Neural progenitor cell (in vitro differentiated cells): ENCODE data around the gene MPZL1. TPM values are rescaled to one million over a fixed set of nuclear protein-coding genes. Genes with fewer than 3 reads are reported as not detected.

Experiments
- DNase-seq: peaks from one replicate; pipeline ENCODE4 v3.0.0-alpha.2; 2016; ENCODE audit warnings: low spot score
- H2AFZ ChIP-seq: fragments of 200-600 bp; sonication (generic); replicated peaks from 2 replicates; pipeline ENCODE4 v1.6.1; 2016; ENCODE audit warnings: antibody characterized with exemption
- H3F3A ChIP-seq: fragments of 200-600 bp; sonication (generic); 2 replicates; pipeline ENCODE4 v1.6.1; 2016; ENCODE audit warnings: antibody characterized with exemption, low read depth
- H3K27ac ChIP-seq: fragments of 200-600 bp; sonication (generic); 2 replicates; pipeline ENCODE4 v1.5.1; 2016; ENCODE audit warnings: mild to moderate bottlenecking
- H3K27me3 ChIP-seq: fragments of 200-600 bp; sonication (generic); 2 replicates; pipeline ENCODE4 v1.6.1; 2016; ENCODE audit warnings: mild to moderate bottlenecking, moderate library complexity
- H3K36me3 ChIP-seq: fragments of 200-600 bp; sonication (generic); 2 replicates; pipeline ENCODE4 v1.5.1; 2016
- H3K4me1 ChIP-seq: fragments of 200-600 bp; sonication (generic); 2 replicates; pipeline ENCODE4 v1.6.1; 2016; ENCODE audit warnings: mixed run types
- H3K4me2 ChIP-seq: fragments of 200-600 bp; sonication (generic); 2 replicates; pipeline ENCODE4 v1.6.1; 2016
- H3K4me3 ChIP-seq: fragments of 200-600 bp; sonication (generic); 2 replicates; pipeline ENCODE4 v1.5.1; 2016
- H3K79me2 ChIP-seq: fragments of 200-600 bp; sonication (generic); 2 replicates; pipeline ENCODE4 v1.6.1; 2016; ENCODE audit warnings: low read depth
- H3K9ac ChIP-seq: fragments of 200-600 bp; sonication (generic); 2 replicates; pipeline ENCODE4 v1.6.1; 2016
- H3K9me3 ChIP-seq: fragments of 200-600 bp; sonication (generic); 2 replicates; pipeline ENCODE4 v1.5.1; 2016; ENCODE audit warnings: low read depth
- H4K20me1 ChIP-seq: fragments of 200-600 bp; sonication (generic); 2 replicates; pipeline ENCODE4 v1.6.1; 2016; ENCODE audit warnings: low read depth
- H3K27ac Mint-ChIP-seq: 3 replicates; pipeline ENCODE4 v1.8.0; 2021; ENCODE audit warnings: mixed read lengths
- H3K27me3 Mint-ChIP-seq: 2 replicates; pipeline ENCODE4 v1.8.0; 2022; ENCODE audit warnings: low read depth, mild to moderate bottlenecking, inconsistent platforms, moderate library complexity, mixed read lengths; ENCODE audit not compliant: insufficient read depth
- H3K36me3 Mint-ChIP-seq: 3 replicates; pipeline ENCODE4 v1.8.0; 2021; ENCODE audit warnings: mixed read lengths
- H3K4me1 Mint-ChIP-seq: 3 replicates; pipeline ENCODE4 v1.8.0; 2021; ENCODE audit warnings: mixed read lengths
- H3K4me3 Mint-ChIP-seq: 3 replicates; pipeline ENCODE4 v1.8.0; 2021; ENCODE audit warnings: mild to moderate bottlenecking, moderate library complexity, mixed read lengths
- H3K9me3 Mint-ChIP-seq: 3 replicates; pipeline ENCODE4 v1.8.0; 2020; ENCODE audit warnings: mixed read lengths
- EZH2 ChIP-seq: fragments of 200-600 bp; sonication (generic); IDR thresholded peaks from 2 replicates; pipeline ENCODE4 v1.6.1; 2017; ENCODE audit warnings: antibody characterized with exemption, mild to moderate bottlenecking, moderate library complexity
- EZH2phosphoT487 ChIP-seq: fragments of 200-600 bp; sonication (generic); IDR thresholded peaks from 2 replicates; pipeline ENCODE4 v1.6.1; 2017; ENCODE audit warnings: antibody characterized with exemption
- total RNA-seq: library from RNA; depleted of rRNA; stranded (reverse); fragments of >200 nt; gene quantifications from 2 replicates; pipeline ENCODE4 v1.2.3, GENCODE V29; 2015; ENCODE audit warnings: low replicate concordance
- TF ChIP-seq, protein P1 (sequence below): fragments of 200-600 bp; sonication (generic); IDR thresholded peaks from 2 replicates; pipeline ENCODE4 v1.5.1; 2017; ENCODE audit warnings: antibody characterized with exemption, mild to moderate bottlenecking

The MPZL1 gene
- total RNA-seq, 1 donor from 2014 or later, result 125 TPM

DNA sequence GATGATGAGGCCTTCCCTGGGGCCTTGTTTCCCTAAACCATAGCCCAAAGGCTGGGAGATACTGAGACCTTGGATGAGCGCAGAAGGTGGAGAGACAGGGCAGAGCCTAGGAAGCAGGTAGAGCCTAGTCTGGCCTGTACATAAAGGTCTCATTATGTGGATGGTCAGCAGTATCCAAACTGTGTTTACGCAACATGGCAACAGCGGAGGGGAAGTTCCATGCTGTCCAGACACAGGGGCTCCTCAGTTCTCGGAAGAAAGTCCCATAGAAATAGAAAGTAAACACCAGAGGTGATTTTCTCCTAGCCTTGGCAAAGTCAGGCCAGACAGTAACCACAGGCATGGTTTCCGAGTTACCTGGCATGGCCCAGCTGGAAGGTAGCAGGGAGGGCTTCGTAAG, 42.1 kb upstream of the MPZL1 start:
- Histone ChIP-seq H3K27me3 (no peaks in the 10 kb centered on the region), H3K4me3 (no peak overlapping the region), H3K9me3 (no peaks in the 10 kb centered on the region), H4K20me1 (no peaks in the 10 kb centered on the region), H3K79me2 (no peaks in the 10 kb centered on the region), H3K36me3 (no peaks in the 10 kb centered on the region), H3K4me1 (peaks cover 18% of the 10 kb centered on the region), H3K9ac (no peak overlapping the region), H2AFZ (no peak overlapping the region), H3K4me2 (no peak overlapping the region), H3K27ac (no peak overlapping the region), H3F3A (peaks cover 14% of the 10 kb centered on the region)
- Mint-ChIP-seq H3K9me3 (no peaks in the 10 kb centered on the region), H3K27ac (no peak overlapping the region), H3K4me3 (no peak overlapping the region), H3K36me3 (no peaks in the 10 kb centered on the region), H3K4me1 (peaks cover 12% of the 10 kb centered on the region), H3K27me3 (peaks cover 5% of the 10 kb centered on the region)
- DNase-seq, result no peak
- TF ChIP-seq EZH2phosphoT487 (no peak), EZH2 (no peak)
- TF ChIP-seq, protein P1, sequence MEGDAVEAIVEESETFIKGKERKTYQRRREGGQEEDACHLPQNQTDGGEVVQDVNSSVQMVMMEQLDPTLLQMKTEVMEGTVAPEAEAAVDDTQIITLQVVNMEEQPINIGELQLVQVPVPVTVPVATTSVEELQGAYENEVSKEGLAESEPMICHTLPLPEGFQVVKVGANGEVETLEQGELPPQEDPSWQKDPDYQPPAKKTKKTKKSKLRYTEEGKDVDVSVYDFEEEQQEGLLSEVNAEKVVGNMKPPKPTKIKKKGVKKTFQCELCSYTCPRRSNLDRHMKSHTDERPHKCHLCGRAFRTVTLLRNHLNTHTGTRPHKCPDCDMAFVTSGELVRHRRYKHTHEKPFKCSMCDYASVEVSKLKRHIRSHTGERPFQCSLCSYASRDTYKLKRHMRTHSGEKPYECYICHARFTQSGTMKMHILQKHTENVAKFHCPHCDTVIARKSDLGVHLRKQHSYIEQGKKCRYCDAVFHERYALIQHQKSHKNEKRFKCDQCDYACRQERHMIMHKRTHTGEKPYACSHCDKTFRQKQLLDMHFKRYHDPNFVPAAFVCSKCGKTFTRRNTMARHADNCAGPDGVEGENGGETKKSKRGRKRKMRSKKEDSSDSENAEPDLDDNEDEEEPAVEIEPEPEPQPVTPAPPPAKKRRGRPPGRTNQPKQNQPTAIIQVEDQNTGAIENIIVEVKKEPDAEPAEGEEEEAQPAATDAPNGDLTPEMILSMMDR, result no peak

DNA sequence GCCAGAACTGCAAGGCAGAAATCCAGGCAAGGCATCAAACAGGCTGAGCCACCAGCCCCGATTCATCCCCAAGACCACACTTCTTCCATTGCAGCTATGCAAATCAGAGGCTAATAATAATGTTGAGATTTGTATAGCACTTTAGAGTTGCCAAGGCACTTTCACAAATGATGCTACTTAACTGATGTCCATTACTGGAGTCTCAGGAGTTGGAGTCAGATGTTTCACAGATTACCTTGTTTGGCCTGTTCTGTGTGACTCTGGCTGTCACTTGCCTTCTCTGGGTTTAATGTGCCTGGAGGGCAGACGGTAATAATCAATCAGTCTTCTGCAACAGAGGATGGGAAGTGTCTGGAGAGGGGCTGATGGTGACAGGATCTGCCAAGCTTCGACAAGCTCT, 40.8 kb upstream of the MPZL1 start:
- no peak overlapping the region for H3K4me3 ChIP-seq
- H3K4me3 Mint-ChIP-seq, result no peak overlapping the region
- H3K27me3 ChIP-seq, result no peaks in the 10 kb centered on the region
- H4K20me1 ChIP-seq, result no peaks in the 10 kb centered on the region
- H3K27ac Mint-ChIP-seq, result no peak overlapping the region
- no peak for DNase-seq
- H3K27me3 Mint-ChIP-seq, result peaks cover 8% of the 10 kb centered on the region
- no peak overlapping the region for H3K4me2 ChIP-seq
- H3K36me3 Mint-ChIP-seq, result no peaks in the 10 kb centered on the region
- H2AFZ ChIP-seq, result no peak overlapping the region
- no peaks in the 10 kb centered on the region for H3K9me3 Mint-ChIP-seq
- peaks cover 19% of the 10 kb centered on the region for H3F3A ChIP-seq
- H3K9ac ChIP-seq, result no peak overlapping the region
- H3K9me3 ChIP-seq, result no peaks in the 10 kb centered on the region
- H3K27ac ChIP-seq, result no peak overlapping the region
- H3K4me1 Mint-ChIP-seq, result peaks cover 12% of the 10 kb centered on the region
- no peak for TF ChIP-seq EZH2phosphoT487
- TF ChIP-seq, protein P1, result no peak
- TF ChIP-seq EZH2, result no peak
- no peaks in the 10 kb centered on the region for H3K79me2 ChIP-seq
- H3K4me1 ChIP-seq, result peaks cover 18% of the 10 kb centered on the region
- no peaks in the 10 kb centered on the region for H3K36me3 ChIP-seq

DNA sequence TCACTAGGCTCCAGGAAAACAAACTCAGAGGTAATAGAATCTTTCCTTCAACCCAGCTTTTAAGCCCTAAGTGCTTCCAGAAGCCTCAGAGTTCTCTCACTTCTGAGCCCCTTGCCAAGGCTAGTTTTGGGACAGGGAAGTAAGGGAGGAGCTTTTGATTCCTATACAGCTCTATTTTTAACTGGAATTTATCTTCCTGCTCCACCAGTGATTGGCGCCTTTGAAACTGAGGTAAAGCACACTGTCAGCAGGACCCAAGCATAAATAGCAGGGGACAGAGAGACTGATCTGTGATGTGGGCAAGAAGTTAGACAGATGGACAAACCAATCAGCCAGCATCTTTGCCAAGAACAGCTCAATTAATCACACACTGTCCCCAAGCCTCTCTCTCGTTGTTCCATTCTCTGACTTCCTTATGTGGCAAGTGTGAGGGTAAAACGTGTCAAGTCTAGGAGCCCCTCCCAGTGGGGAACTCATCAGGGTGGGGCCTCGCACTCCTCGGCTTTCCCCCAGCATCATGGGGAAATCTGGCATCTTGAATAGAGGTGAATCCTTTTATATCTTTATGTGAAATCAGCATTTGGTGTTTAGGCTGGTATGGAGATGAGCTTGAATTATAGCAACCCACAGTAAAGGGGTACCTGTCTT, 40.2 kb upstream of the MPZL1 start:
- Histone ChIP-seq H3K36me3 (no peaks in the 10 kb centered on the region), H3K27ac (no peak overlapping the region), H3K9ac (no peak overlapping the region), H3K27me3 (no peaks in the 10 kb centered on the region), H2AFZ (no peak overlapping the region), H3F3A (peaks cover 19% of the 10 kb centered on the region), H3K4me1 (peaks cover 18% of the 10 kb centered on the region), H3K79me2 (no peaks in the 10 kb centered on the region), H3K4me2 (no peak overlapping the region), H3K4me3 (no peak overlapping the region), H3K9me3 (no peaks in the 10 kb centered on the region), H4K20me1 (no peaks in the 10 kb centered on the region)
- Mint-ChIP-seq H3K27me3 (peaks cover 8% of the 10 kb centered on the region), H3K4me3 (no peak overlapping the region), H3K4me1 (peaks cover 12% of the 10 kb centered on the region), H3K36me3 (no peaks in the 10 kb centered on the region), H3K9me3 (no peaks in the 10 kb centered on the region), H3K27ac (no peak overlapping the region)
- DNase-seq, result no peak
- TF ChIP-seq, protein P1, result no peak
- TF ChIP-seq EZH2, result no peak
- no peak for TF ChIP-seq EZH2phosphoT487
